ENCODE data around the gene RGS7.
"Not testable (repeated sequence)": the region's sequence is repeated elsewhere in the genome, so short reads cannot be mapped to it uniquely, and the experiment has no call there.

RGS7 gene

GRCh38 chr1:240776237-240776636, 580.8 kb downstream of the RGS7 start:
- DNase-seq (ENCODE audit: low spot score): no peak

- DNase-seq (ENCODE audit: low spot score): no peak
These were observed 584.9 kb downstream of the RGS7 start for GRCh38 chr1:240772131-240772530.

- DNase-seq (ENCODE audit: low spot score): no peak
These were observed 585.6 kb downstream of the RGS7 start for GRCh38 chr1:240771450-240771849.

GRCh38 chr1:240768979-240769378, 588.0 kb downstream of the RGS7 start:
- no peak for DNase-seq (ENCODE audit: low spot score)

DNA sequence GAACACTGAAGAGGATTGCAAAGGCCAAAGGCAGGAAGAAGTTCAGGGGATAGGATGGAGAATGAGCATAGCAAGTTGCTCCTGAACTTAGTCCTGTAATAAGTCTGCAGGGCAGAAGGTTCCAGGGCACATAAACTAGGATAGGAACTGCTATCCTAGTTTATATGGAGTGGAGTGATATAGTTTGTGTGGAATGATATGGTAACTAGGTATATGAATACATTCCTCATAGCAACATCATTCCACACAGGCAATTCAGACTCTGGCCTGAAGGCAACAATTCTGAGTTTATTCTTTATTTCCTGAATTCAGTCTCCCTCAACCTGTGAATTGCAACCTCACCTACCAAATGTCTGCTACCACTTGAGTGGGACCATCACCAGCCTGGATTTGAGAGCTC, 590.2 kb downstream of the RGS7 start:
- DNase-seq (ENCODE audit: low spot score): no peak

- no peak for DNase-seq (ENCODE audit: low spot score)
These were observed 591.2 kb downstream of the RGS7 start for GRCh38 chr1:240765732-240766363.

- DNase-seq (ENCODE audit: low spot score): no peak
These were observed 593.2 kb downstream of the RGS7 start for GRCh38 chr1:240763771-240764170.

DNA sequence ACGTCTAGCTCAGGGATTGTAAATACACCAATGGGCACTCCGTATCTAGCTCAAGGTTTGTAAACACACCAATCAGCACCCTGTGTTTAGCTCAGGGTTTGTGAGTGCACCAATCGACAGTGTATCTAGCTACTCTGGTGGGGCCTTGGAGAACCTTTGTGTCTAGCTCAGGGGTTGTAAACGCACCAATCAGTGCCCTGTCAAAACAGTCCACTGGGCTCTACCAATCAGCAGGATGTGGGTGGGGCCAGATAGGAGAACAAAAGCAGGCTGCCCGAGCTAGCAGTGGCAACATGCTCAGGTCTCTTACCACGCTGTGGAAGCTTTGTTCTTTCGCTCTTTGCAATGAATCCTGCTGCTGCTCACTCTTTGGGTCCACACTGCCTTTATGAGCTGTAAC, 593.9 kb downstream of the RGS7 start:
- DNase-seq (ENCODE audit: low spot score): not testable (repeated sequence)

DNA sequence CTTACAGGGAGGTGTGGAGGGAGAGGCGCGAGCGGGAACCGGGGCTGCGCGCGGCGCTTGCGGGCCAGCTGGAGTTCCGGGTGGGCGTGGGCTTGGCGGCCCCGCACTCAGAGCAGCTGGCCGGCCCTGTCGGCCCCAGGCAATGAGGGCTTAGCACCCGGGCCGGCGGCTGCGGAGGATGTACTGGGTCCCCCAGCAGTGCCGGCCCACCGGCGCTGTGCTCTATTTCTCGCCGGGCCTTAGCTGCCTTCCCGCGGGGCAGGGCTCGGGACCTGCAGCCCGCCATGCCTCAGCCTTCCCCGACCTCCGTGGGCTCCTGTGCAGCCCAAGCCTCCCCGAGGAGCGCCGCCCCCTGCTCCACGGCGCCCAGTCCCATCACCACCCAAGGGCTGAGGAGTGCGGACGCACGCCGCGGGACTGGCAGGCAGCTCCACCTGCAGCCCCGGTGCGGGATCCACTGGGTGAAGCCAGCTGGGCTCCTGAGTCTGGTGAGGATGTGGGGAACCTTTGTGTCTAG, 594.5 kb downstream of the RGS7 start:
- DNase-seq (ENCODE audit: low spot score): not testable (repeated sequence)

- DNase-seq (ENCODE audit: low spot score): not testable (repeated sequence)
These were observed 598.2 kb downstream of the RGS7 start for GRCh38 chr1:240758777-240759176.

- DNase-seq (ENCODE audit: low spot score): no peak
These were observed 598.7 kb downstream of the RGS7 start for GRCh38 chr1:240758296-240758695.

DNA sequence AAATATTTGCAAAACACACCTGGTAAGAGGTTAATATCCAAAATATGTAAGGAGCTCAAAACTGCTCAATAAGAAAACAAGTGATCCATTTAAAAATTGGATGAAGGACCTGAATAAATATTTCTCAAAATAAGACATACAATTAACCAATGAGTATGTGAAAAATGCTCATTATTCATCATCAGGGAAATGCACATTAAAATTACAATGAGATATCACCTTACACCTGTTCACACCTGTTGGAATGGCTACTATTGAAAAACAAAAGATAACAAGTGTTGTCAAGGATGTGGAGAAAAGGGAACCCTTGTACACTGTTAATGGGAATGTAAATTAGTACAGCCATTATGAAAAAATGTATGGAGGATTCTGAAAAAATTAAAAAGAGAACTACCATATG, 609.1 kb downstream of the RGS7 start:
- DNase-seq (ENCODE audit: low spot score): no peak

GRCh38 chr1:240743705-240744104, 613.3 kb downstream of the RGS7 start:
- no peak for DNase-seq (ENCODE audit: low spot score)

- DNase-seq (ENCODE audit: low spot score): no peak
These were observed 617.3 kb downstream of the RGS7 start for GRCh38 chr1:240739754-240740153.

DNA sequence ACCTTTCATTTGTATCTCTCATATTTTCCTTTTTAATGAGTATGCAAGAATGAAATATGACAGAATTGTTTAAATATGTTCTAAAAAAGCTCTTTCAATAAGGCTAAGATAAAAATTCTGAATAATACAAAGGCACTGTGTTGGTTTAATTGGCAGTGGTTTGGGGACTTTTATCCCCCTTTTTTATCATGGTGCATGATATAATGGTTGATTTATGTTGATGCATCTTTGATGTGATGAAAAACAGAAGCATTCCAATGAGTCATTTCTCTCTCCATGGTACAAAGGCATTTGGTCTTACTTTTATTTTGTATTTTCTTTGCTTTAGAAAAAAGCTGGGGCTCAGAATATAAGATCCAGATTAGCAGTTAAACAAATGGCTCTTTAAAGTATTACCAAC, 617.9 kb downstream of the RGS7 start:
- DNase-seq (ENCODE audit: low spot score): no peak

DNA sequence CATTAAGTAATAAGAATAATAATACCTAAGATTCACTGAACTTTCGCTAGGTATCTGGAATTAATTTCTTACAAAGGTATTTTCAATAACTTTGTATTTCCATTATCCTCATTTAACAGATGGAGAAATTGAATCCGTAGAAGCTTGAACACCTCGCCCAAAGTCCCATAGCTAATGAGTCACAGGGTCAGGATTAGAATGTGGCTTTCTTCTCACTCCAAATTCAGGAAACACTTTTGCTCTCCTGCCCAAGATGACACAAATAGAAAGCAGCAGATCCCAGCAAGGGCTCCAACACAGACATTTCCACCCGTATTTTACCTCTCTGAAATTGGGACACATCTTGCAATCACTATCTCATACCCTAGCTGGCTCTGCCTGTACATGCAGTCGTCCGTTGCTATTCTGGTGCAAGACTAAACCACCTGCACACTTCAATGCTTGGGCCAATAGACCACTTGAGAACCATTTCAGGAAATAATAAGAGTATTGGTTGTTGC, 619.2 kb downstream of the RGS7 start:
- no peak for DNase-seq (ENCODE audit: low spot score)

GRCh38 chr1:240737298-240737697, 619.7 kb downstream of the RGS7 start:
- DNase-seq (ENCODE audit: low spot score): no peak

DNA sequence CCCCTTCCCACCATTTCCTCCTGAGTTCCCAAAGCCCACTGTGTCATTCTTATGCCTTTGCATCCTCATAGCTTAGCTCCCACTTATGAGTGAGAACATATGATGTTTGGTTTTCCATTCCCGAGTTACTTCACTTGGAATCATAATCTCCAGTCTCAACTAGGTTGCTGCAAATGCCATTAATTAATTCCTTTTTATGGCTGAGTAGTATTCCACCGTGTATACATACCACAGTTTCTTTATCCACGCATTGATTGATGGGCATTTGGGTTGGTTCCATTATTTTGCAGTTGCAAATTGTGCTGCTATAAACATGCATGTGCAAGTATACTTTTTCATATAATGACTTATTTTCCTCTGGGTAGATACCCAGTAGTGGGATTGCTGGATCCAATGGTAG, 622.3 kb downstream of the RGS7 start:
- not testable (repeated sequence) for DNase-seq (ENCODE audit: low spot score)

- DNase-seq (ENCODE audit: low spot score): no peak
These were observed 623.0 kb downstream of the RGS7 start for GRCh38 chr1:240734001-240734400.

GRCh38 chr1:240732390-240732789, 624.6 kb downstream of the RGS7 start:
- DNase-seq (ENCODE audit: low spot score): no peak

Data from hematopoietic multipotent progenitor cell treated with erythropoietin and hydrocortisone succinate and interleukin-3 and kit ligand, for 17 days (in vitro differentiated cells).